GM21447 (cell line): ENCODE data around the gene SOX15.

ENCODE experiments used
- ATAC-seq: cut with Tn5 transposase; IDR thresholded peaks from one replicate; pipeline ENCODE4 v1.9.1; 2021; ENCODE audit not compliant: unreplicated experiment

The SOX15 gene

GRCh38 chr17:7579001-7579833, 10.7 kb downstream of the SOX15 start, which contains the start of gene CD68:
TSS of gene CD68 (plus strand) at chr17:7579638. CDS start at chr17:7579678, 40 bp downstream.
- ATAC-seq = peak; percentile 46

DNA sequence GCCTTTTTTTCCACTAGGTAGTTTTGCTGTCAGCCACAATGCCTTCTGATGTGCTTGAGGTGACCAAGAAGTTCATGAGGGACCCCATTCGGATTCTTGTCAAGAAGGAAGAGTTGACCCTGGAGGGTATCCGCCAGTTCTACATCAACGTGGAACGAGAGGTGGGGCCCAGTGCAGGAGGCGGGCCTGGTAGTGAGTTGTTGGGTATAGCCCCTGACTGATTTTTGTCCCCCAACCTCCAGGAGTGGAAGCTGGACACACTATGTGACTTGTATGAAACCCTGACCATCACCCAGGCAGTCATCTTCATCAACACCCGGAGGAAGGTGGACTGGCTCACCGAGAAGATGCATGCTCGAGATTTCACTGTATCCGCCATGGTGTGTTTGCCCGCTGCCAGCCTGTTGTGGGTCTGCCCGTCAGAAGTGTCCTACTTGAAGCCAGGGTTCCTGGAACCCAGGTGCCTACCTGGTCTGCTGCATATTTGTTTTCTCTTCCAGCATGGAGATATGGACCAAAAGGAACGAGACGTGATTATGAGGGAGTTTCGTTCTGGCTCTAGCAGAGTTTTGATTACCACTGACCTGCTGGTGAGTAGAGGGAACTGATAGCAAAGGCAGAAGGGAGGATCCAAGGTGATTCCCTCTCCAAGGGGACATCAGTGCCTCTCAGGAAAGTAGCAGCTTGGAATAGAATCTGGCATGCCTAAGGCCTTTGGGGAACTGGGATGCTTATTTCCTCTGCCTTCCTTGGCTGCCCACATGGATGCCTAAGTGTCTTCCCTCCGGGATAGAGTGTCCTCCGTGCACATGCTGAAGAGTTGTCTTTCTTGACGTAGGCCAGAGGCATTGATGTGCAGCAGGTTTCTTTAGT, 12.3 kb downstream of the SOX15 start:
- no peak for ATAC-seq

- no peak for ATAC-seq
These were observed 13.4 kb downstream of the SOX15 start for GRCh38 chr17:7576432-7576937.

GRCh38 chr17:7575959-7576358, 13.9 kb downstream of the SOX15 start:
- ATAC-seq = no peak

DNA sequence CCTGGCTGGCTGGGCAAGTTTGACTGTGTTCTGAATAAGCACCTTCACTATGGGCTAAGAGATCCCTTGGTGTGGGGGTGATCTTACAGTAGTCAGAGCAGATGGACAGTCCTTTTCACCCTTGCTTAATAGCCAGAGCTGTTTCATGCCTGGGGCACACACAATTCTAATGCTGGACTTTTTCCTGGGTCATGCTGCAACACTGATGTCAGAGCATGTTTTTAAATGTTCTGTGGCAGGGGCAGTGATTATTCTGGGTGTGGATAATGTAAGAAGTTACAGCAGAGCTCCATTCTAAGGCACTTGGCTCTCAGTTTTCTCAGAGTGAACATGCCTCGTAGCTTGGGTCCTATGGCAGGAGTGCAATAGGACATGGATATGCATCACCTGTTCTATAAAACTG, 14.4 kb downstream of the SOX15 start:
- ATAC-seq = no peak

DNA sequence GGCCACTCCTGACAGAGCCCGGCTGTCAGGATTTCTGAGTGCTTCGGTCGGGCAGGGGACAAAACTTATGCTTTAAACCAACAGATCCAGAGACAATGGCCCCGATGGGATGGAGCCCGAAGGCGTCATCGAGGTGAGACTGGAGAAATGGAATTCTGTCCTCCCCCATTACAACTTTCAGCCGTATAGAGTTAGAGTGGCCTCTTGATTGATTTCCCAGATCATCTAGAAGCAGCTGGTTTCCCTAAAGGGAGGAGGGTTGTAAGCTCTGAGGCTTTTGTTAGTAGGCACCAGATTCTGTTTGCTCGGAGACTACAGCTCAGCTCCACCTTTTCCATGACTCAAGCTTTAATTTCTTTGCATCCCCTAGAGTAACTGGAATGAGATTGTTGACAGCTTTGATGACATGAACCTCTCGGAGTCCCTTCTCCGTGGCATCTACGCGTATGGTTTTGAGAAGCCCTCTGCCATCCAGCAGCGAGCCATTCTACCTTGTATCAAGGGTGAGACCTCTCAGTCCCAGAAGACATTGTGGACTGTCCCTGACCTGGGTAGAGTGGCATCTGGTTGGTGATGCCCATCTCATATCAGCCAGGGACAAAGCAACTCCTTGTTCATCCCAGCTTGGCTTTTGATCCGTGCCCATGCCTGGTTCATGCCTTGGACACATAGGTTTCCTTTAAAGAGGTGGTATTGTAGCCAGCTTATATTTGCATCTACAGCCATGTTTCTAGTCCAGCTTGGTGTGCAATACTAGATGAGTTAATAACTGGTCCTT, 15.5 kb downstream of the SOX15 start:
- no peak for ATAC-seq

DNA sequence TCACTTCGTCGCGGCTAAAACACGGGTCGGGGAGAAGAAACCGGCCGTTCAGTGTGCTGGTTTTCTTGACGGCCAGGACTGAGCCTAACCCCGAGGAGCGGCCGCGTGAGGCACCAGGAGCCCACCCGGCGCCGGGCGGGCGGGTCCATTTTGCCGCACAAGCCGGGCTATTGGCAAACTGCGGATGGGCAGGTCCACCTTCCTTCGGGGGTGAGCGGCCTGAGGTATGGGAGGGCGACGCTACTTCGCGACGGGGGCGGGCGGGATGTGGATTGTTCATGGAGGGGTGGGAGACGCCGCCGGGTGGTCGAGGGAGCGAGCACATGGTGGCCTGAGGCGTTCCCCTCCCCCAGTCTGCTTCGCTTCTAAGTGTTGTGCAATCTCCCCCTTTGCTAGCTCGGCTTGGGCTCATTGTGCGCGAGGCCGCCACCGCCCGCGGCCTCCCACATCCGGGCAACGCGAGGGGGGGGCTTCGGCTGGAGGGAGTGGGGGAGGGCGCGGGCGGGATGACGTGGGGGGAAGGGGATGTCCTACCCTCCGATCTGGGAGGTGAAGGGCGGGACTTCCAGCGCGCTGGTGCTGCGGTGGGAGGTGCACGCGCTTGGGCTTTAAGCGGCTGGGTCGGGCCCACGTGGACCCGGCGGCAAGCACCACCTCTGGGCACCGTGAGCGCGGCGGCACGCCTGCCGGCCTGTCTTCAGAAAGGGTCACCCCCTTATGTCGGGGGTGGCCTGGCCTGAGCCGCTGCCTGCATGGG, 16.4 kb downstream of the SOX15 start:
- ATAC-seq = no peak

DNA sequence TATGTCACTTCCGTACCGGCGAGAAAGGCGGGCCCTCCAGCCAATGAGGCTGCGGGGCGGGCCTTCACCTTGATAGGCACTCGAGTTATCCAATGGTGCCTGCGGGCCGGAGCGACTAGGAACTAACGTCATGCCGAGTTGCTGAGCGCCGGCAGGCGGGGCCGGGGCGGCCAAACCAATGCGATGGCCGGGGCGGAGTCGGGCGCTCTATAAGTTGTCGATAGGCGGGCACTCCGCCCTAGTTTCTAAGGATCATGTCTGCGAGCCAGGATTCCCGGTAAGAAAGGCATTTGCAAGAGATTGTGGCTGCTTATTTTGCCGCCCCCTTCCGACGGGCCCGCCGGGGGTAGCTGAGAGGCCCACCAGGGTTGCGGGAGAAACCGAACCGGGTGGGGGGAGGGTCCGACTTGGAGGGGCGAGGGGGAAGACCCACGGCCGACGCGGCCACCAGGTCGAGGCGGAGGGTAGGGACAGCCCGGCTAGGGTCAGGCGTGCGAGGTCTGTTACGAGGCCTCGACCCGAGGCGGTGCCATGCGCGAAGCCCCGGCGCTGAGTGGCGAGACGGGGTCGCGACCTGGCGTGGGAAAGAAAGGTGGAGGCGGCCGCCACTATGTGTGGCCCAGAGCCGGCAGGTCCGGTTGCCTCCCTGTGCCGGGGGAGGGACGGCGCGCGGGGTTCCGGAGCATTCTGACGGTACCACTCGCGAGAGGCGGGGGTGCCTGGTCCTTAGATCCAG, 17.1 kb downstream of the SOX15 start:
- ATAC-seq = peak; percentile 85

DNA sequence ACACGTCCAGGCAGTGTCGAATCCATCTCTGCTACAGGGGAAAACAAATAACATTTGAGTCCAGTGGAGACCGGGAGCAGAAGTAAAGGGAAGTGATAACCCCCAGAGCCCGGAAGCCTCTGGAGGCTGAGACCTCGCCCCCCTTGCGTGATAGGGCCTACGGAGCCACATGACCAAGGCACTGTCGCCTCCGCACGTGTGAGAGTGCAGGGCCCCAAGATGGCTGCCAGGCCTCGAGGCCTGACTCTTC, 17.6 kb downstream of the SOX15 start:
- ATAC-seq = no peak

DNA sequence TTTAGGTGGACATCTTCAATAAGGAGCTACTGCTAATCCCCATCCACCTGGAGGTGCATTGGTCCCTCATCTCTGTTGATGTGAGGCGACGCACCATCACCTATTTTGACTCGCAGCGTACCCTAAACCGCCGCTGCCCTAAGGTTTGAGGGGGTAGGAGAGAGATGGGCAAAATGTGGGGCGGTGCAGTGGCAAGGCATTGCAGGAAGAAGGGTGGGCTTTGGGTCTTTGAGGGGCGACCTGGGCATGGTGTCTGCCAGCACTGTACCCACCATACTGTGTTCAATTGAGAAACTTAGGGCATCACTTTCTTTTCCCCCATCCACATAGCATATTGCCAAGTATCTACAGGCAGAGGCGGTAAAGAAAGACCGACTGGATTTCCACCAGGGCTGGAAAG, 19.5 kb downstream of the SOX15 start:
- no peak for ATAC-seq

- ATAC-seq = no peak
These were observed 20.3 kb downstream of the SOX15 start for GRCh38 chr17:7569571-7569970.

- no peak for ATAC-seq
These were observed 26.6 kb downstream of the SOX15 start for GRCh38 chr17:7563115-7563869.

DNA sequence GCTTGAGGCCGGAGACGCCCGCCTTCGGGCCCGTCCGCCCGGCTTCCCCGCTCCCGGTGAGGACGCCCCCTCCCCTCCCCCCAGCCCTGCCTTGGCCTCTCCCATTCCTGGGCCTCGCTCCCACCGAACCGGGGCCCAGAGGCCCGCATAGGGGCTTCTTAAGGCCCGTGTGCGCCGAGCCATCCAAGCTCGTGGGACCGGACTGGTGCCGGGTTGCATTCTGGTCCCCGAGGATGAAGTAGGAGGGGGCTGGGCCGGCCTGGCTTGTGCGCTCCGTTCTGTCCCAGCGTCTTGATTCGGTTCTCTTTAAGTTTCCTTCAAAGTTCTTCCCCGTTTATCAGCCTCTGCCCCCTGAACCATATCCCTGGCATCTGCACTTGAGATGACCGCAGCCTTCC, 27.7 kb downstream of the SOX15 start:
- ATAC-seq = no peak

GRCh38 chr17:7561589-7562207, 28.2 kb downstream of the SOX15 start, which contains the start of gene SENP3:
TSS of gene SENP3 (plus strand) at chr17:7561919. CDS start at chr17:7563077, 1,158 bp downstream.
- peak; percentile 41 for ATAC-seq

GRCh38 chr17:7561028-7561575, 28.8 kb downstream of the SOX15 start:
- peak; percentile 52 for ATAC-seq

GRCh38 chr17:7560172-7561027, 29.5 kb downstream of the SOX15 start:
- ATAC-seq = no peak
